GM12892 (cell line): ENCODE data around the gene IL1RAPL1.

Experiments
- DNase-seq: peaks from one replicate; pipeline ENCODE4 v3.0.0; 2011; ENCODE audit not compliant: insufficient read length
- FAIRE-seq: peaks from 2 replicates; lab custom pipeline; 2011; peaks lifted over from hg19 to GRCh38; lab: Jason Lieb, UNC
- POLR2A ChIP-seq: IDR thresholded peaks from 2 replicates; pipeline ENCODE4 v1.6.1; 2011; ENCODE audit warnings: low read depth, low read length, control low read depth
- POLR2AphosphoS5 ChIP-seq: IDR thresholded peaks from 2 replicates; pipeline ENCODE4 v1.6.1; 2011; ENCODE audit warnings: low read depth, low read length, control low read depth
- TAF1 ChIP-seq: IDR thresholded peaks from 2 replicates; pipeline ENCODE4 v1.6.1; 2011; ENCODE audit warnings: low read depth, mild to moderate bottlenecking, control low read depth, low read length, borderline replicate concordance

The IL1RAPL1 gene

DNA sequence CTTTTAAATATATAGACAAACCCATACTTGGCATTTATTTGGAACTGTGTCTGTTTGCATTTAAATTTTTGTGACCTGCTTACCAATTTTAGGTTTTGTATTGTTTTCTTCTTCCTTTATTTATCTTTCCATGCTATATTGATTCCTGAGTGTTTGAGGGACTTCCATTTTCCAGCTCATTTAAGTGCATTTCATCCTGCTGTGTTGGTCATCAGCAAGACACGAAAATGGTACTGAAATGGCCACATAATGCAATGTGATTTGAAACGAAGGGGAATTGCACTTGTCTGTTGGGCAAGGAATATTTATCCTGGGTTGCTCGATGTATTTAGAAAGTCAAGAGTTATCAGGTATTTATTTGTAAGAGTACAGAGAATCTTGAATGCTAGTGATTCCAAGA is 1103.8 kb downstream of the IL1RAPL1 start:
- DNase-seq = no peak
- TF ChIP-seq POLR2A (no peak), TAF1 (no peak), POLR2AphosphoS5 (no peak)
- no peak for FAIRE-seq

DNA sequence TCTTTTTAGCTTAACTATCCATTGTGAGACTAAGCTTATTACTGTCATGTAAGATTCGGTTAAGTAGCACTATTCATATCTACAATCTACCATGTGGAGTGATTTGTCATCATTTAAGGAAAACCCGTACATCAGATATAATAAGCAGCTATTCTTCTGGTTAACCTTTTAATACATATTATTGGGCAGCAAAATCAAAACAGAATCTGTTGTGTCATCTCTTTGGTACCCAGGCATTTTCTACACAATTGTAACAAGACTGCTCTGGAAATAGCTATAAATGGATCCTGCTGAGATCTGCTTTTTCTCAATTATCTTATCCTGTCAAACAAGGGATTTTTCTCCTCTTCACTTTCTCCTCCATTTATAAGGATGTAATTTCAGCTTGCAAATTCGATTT is 1106.7 kb downstream of the IL1RAPL1 start:
- FAIRE-seq = no peak
- no peak for DNase-seq
- TF ChIP-seq POLR2AphosphoS5 (no peak), TAF1 (no peak), POLR2A (no peak)

GRCh38 chrX:29699239-29699638 is 1112.0 kb downstream of the IL1RAPL1 start:
- no peak for FAIRE-seq
- no peak for TF ChIP-seq POLR2A
- no peak for TF ChIP-seq POLR2AphosphoS5
- TF ChIP-seq TAF1 = no peak
- no peak for DNase-seq

DNA sequence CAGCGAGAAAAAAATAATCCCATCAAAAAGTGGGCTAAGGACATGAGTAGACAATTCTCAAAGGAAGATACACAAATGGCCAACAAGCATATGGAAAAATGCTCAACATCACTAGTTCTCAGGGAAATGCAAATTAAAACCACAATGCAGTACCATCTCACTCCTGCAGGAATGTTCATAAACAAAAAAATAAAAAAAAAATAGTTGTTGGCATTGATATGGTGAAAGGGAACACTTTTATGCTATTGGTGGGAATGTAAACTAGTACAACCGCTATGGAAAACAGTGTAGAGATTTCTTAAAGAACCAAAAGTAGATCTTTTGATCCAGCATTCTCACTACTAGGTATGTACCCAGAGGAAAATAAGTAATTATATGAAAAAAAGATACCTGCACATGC is 1119.8 kb downstream of the IL1RAPL1 start:
- FAIRE-seq (no peak), DNase-seq (no peak)
- TF ChIP-seq POLR2A (no peak), POLR2AphosphoS5 (no peak), TAF1 (no peak)

- FAIRE-seq = no peak
- no peak for TF ChIP-seq POLR2A
- no peak for DNase-seq
Observed at GRCh38 chrX:29721152-29721551, 1133.9 kb downstream of the IL1RAPL1 start.

GRCh38 chrX:29724316-29724715 is 1137.1 kb downstream of the IL1RAPL1 start:
- no peak for DNase-seq
- TF ChIP-seq POLR2AphosphoS5 (no peak), TAF1 (no peak), POLR2A (no peak)
- FAIRE-seq = no peak

GRCh38 chrX:29726811-29727210 is 1139.6 kb downstream of the IL1RAPL1 start:
- no peak for FAIRE-seq
- DNase-seq = no peak
- TF ChIP-seq POLR2AphosphoS5 = no peak
- no peak for TF ChIP-seq TAF1
- TF ChIP-seq POLR2A = no peak

DNA sequence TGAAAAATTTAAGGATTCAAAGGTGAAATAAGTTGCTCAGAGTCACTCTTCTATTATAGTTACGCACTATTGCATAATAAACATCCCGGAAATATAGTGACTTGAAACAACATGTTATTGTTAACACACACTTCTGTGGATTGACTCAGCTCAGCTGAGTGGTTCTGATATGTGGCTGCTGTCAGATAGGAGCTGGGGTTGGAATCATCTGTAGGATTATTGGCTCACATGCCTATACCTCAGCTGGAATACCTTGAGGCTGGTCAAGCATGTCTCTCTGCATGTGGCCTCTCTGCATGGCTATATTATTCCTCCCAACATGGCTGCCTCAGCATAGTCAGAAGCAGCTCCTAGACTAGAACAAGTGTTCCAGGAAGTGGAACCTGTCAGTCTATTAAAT is 1141.4 kb downstream of the IL1RAPL1 start:
- no peak for TF ChIP-seq TAF1
- no peak for TF ChIP-seq POLR2AphosphoS5
- no peak for TF ChIP-seq POLR2A
- DNase-seq = no peak
- no peak for FAIRE-seq

DNA sequence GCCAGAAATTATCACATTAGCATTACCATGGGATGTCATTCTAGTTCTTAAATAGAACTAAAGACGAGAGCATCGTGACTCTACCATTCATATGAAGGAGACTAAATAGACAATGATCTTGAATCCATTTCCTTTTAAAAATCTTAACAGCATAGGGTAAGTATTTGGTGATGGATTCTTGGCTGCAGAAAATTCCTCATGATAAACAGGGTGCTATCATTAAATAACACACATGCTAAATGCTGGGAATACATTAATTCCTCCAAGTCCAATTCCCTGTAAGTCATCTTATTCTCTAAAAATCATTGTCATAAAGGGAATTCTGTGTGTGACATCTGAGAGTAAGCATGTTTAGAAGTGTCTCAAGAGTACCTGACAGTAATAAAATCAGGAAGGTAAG is 1157.7 kb downstream of the IL1RAPL1 start:
- TF ChIP-seq POLR2AphosphoS5 = no peak
- no peak for TF ChIP-seq POLR2A
- TF ChIP-seq TAF1 = no peak
- no peak for DNase-seq
- FAIRE-seq = no peak

GRCh38 chrX:29746326-29746725 is 1159.1 kb downstream of the IL1RAPL1 start:
- no peak for DNase-seq
- no peak for TF ChIP-seq TAF1
- no peak for TF ChIP-seq POLR2AphosphoS5
- no peak for TF ChIP-seq POLR2A
- no peak for FAIRE-seq

DNA sequence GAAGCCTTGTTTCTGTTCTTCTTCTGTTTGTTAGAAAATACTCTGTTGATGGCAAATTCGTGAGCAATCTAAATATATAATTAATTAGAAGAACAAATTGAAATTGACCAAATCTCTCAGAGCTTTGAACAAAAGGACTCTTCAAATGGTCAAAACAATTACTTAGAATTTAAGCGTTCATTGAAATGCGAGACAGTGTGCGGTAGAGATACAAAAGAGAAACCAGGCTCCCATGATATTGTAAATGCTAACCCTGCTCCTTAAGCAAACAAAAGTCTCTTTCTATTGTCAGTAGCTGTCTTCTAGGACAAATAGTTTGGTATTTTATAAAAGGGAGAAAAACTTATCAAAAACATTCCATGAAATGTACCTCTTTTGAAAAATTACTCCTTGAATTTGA is 1174.8 kb downstream of the IL1RAPL1 start:
- FAIRE-seq (no peak), DNase-seq (no peak)

GRCh38 chrX:29775890-29776289 is 1188.6 kb downstream of the IL1RAPL1 start:
- TF ChIP-seq POLR2A = no peak
- no peak for TF ChIP-seq TAF1
- no peak for TF ChIP-seq POLR2AphosphoS5
- DNase-seq (no peak), FAIRE-seq (no peak)

More for the DNA sequence above, 1174.8 kb downstream of the IL1RAPL1 start:
- TF ChIP-seq POLR2A (no peak), TAF1 (no peak), POLR2AphosphoS5 (no peak)

DNA sequence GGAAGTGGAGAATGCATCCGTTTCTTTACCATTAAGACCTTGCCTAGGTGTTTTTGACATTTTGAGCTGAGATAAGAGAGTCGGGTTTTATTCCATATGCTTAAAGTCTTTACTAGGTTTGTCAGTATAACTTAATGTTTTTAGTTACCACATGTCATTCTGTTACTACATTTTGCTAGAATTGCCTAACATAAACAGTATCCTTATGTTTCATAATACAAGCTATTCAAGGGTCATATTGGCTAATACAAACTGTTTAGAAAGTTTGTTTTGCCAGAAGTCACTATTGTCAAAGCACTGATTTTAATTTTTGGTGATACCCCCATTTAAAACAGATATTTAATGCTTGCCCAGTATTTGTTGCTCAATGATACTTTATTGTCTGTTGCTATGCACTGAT is 1200.4 kb downstream of the IL1RAPL1 start:
- TF ChIP-seq TAF1 = no peak
- TF ChIP-seq POLR2A = no peak
- no peak for TF ChIP-seq POLR2AphosphoS5
- FAIRE-seq = no peak
- DNase-seq = no peak
